Measurements from ENCODE around the gene IGFBP2.
A peak's percentile ranks its signal among the peaks of the same experiment; 100 is the strongest.

Gene IGFBP2

DNA sequence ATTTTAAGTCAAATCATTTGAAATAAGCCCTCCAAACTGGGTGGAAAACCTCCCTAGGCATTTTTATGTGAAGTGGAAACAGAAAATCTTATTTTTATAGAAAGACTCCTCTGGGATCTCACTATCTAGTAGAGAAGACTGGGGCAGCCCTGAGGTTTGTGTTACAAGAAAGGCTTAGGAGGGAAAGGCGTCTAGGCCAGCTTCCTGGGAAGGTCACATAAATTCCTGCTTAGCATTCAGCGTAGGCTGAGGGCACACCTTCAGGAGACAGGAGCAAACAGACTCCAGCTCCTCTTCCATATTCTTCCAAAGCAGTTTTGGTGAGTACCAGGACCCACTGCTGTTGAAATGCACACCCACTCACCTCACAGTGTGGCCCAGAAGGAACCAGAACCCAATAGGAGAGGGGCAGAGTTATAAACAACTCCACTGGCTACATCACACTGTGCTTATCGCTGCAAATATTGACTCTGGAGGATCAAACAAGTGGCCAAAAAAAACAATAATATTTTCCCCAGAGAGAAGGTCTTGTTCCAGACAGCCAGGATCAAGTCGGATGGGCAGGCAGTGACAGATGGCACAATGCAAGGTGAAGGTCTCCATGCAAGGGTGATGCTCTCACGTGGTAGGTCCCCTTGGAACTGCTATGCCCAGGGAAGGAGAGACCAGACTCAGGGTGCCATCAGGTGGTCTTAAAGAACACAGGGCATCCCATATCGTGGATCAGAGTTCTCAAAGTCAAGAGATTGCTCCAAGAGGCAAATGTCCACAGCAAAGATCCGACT lies 17.7 kb upstream of the IGFBP2 start:
- no peak for ATAC-seq

DNA sequence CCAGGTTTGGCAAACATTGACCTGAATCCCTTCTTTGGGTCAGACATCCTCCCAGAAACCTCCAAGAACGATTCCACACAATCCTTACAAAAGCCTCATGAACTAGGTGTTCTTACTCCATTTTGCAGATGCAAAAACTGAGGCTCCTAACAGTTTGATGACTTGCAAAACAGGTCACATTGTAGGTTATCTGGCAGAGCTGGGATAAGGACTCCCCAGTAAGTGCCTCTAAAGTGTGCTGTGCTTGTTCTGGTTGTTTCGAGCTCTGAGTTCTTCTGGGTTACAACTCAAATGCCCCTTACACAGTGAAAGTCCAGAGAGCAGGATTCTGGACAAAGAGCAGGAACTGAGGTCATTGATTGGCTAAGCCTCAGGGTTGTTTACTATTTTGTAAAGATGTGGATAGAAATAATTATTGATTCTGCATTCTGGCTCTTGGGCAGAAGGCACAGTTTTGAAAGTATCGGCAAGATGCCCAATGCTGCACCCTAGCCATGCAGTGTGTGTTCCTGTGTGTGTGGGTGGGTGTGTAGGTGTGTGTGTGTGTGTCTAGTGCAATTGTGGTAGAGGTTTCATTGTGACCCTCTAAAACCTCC lies 17.0 kb upstream of the IGFBP2 start:
- no peak for ATAC-seq

DNA sequence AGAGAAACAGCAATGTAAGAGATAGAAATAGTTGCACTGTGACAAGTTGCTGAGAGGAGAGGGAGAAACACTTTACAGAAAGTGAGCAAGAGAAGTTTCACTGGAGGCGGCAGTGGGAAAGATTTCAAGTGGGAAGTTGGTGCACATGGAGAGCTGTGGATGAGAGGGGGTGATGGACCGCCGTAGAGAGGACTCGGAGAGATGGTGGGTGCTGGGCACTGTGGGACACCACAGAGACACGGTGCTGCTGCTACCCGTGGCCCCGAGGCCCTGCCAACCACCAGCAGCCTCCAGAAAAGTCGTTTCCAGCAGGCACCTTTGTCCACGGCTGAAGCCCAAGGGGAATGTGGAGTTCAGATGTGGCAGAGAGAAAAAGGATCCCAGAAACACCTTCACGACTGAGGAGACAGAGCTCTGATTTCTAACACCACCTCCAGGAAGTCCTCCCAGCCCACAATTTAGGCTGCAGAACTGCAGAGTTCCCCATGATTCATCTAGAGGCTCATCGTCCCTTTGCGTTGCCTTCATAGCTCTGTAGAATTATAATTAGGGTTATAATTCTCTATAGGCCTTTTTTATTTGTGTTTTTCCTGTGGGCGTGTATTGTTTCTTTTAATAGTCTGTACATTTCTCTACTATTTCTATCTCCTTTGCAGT lies 15.9 kb upstream of the IGFBP2 start:
- no peak for ATAC-seq

DNA sequence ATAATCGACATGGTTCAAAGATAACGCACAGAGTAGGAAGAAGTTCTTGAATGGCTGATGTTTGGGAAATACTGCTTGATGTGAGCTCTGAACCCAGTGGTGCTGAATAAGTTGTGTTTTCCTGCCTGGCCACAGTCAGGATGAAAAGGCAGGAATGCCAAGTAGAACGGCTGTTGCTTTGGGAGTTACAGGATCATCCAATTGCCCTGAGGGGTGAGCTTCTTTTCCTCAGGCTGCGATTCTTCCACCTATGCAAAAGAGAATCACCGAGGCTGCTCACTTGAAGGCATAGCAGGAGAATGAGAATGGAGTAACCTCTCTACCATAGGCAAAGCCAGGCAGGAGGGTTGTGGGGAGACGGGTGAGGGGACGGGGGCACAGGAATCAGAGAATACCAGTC lies 14.4 kb upstream of the IGFBP2 start:
- no peak for ATAC-seq

GRCh38 chr2:216619411-216620393 lies 13.5 kb upstream of the IGFBP2 start:
- no peak for ATAC-seq

GRCh38 chr2:216620786-216621185 lies 12.4 kb upstream of the IGFBP2 start:
- no peak for ATAC-seq

DNA sequence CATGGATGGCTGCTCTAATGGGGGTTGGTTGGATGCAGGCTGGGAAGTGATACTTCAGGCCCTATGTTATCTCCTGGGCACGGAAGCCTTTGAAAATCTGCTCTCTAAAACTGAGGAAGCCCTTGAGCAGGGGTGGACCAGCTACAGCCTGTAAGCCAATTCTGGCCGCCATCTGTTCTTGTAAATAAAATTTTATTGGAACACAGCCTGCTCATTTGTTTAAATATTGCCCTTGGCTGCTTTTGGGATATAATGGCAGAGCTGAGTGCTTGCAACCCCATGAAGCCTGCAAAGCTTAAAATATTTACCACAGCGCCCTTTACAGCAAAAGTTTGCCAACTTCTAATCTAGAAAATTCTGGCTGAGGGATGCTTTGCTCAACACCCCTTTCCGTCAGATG lies 11.9 kb upstream of the IGFBP2 start:
- no peak for ATAC-seq

DNA sequence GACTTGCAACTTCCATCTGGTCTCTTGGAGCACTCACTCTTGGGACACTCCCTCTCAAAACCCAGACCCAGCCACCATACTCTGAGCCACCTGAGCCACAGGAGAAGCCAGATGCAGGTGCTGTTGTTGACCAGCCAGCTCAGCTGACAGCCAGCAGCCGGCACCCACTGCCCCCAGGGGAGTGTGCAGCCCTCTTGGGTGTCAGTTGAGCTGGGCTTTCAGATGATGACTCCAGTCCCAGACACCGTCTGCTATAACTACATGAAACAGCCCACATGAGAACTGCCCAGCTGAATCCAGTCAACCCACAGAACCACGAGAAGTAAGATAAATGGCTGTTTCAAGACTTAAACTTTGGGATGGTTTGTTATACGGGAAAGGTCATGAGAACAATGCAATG lies 10.7 kb upstream of the IGFBP2 start:
- no peak for ATAC-seq

- ATAC-seq = no peak
Measured at GRCh38 chr2:216624251-216624650, 9.0 kb upstream of the IGFBP2 start.

- ATAC-seq = no peak
Measured at GRCh38 chr2:216626168-216626874, 6.9 kb upstream of the IGFBP2 start.

- ATAC-seq = no peak
Measured at GRCh38 chr2:216626875-216627245, 6.4 kb upstream of the IGFBP2 start.

DNA sequence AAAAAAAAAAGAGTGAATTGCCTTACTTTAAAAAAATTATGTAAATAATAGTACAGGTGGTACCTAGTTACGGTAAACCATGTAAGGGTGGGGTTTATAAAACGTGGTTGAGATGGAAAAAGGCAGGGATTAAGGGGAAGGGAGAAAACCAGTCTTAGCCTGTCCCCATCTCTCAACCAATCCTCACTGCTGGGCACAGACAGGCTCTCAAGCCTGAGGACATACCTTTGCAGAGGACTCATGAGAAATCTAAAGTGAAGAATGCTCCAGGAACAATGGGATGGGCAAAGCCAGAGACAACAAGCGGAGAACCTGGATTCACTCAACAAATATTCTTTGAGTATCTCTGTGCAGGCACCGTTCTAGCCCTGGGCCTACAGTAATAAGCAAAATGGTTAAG lies 3.4 kb upstream of the IGFBP2 start:
- no peak for ATAC-seq

DNA sequence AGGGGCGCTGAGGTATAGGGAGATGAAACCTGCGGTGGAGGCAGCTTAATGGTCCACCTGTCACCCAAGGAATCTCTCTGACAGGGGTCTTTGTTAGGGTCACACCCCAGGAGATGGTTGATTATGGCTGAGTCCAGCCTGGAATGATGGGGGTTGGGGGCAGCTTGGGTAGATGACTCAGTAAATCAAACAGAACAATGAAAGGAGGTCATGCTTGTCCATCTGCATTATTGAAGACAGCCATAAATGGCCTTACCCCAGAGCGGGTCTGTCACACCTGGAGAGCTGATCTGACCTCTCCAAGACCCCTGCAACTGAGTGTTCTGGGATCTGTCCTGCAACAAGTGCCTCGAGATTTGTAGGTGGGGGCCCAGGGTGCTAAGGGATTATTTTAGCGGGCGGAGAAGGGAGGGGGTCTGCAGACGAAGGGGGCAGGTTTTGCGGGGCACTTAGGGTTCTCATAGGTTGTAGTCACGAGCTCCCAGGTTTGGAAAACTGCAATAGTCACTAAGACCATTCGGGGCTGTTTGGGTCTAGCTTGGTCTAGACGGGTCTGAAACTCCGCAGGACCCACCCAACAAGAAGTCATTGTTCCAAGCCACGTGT lies 771 bp upstream of the IGFBP2 start:
- ATAC-seq = no peak

- ATAC-seq = peak in 1 of 2 donors; percentile 13
Measured at GRCh38 chr2:216633616-216634369, 573 bp downstream of the IGFBP2 start.

- ATAC-seq = no peak
Measured at GRCh38 chr2:216634370-216635148, 1.3 kb downstream of the IGFBP2 start.

DNA sequence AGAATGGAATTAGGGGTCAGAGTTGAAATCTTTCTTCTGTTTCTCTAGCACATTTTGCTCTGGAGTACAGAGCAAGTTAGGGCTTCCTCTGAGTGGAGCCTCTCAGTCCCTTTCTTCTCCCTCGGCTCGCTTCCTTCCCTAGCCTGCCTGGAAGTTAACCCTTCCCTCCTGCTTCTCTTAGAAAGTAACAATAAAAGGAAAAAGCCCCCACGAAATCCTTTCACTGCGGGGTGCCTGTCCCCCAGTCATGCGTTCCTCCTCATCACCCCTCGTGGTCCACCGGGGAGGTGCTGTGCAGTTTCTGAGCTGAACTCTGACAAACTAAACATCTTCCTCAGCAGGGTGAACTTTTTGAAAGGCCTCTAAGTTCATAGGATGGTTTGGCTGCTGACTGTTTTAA lies 2.0 kb downstream of the IGFBP2 start:
- no peak for ATAC-seq

GRCh38 chr2:216635701-216636550 lies 2.7 kb downstream of the IGFBP2 start:
- no peak for ATAC-seq

DNA sequence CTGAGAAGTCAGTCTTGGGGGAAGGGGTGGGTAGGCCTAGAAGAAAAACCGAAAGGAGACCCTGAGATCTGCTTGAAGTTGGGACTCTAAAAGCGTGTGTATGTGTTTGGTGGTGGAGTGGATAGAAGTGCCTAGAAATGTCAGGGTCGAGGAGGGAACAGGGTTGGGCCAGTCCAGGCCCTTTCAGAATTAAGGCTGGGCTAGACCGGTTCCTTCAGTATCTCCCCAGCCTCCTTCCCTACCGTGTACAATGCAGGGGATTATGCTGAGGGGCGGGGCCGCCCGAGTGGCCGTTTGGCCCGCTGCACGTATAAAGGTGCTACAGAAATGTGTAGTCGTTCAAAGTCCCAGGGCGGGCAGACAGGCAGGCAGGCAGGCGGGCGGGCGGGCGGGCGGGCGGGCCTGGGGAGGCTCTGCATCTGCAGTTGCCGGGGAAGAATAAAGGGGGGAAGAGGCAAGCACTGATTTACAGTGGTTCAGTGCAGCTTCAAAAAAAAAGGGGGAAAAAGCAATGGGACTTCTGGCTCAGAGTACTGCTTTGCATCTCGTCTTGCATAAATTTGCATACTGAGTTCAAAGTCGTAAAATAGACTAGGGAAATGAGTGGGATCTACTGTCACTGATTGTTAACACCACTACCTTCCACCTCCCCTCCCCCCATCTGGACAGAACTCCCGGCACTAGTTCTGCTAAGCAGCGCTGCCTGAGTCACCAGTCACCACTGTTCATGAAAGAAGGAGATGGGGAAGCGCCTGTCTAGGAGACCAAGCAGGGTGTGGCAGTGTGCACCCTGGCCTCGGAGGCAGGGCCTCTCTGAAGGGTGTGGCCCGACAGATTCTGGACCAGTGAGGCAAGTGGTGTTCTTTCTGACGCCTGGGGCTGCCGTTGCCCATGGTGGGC lies 3.6 kb downstream of the IGFBP2 start:
- ATAC-seq = no peak

Data from activated CD4-positive, CD25-positive, alpha-beta regulatory T cell treated with anti-CD3 and anti-CD28 coated beads, Interleukin-2, amount 50 U/mL, for 24 hours (primary cell).